Mesendoderm (in vitro differentiated cells): ENCODE measurements around the gene STUB1.
A peak's percentile ranks its signal among the peaks of the same experiment; 100 is the strongest.

ENCODE experiments used
- DNase-seq: peaks from one replicate; pipeline ENCODE4 v3.0.0; 2013
- H2AK5ac ChIP-seq: 2 replicates; pipeline ENCODE4 v1.6.1; 2013; ENCODE audit warnings: low read length, inconsistent platforms
- H2BK120ac ChIP-seq: 2 replicates; pipeline ENCODE4 v1.6.1; 2013; ENCODE audit warnings: low read depth, mild to moderate bottlenecking, low read length, moderate library complexity, mixed read lengths
- H2BK15ac ChIP-seq: replicated peaks from 2 replicates; pipeline ENCODE4 v1.6.1; 2013; ENCODE audit warnings: low read depth, mild to moderate bottlenecking, moderate library complexity
- H2BK5ac ChIP-seq: 2 replicates; pipeline ENCODE4 v1.6.1; 2013; ENCODE audit warnings: low read length, inconsistent platforms
- H3K18ac ChIP-seq: 2 replicates; pipeline ENCODE4 v1.6.1; 2013; ENCODE audit warnings: mild to moderate bottlenecking, low read length, mixed read lengths
- H3K23ac ChIP-seq: one replicate; pipeline ENCODE4 v1.6.1; 2013; ENCODE audit warnings: low read length
- H3K27ac ChIP-seq: 2 replicates; pipeline ENCODE4 v1.5.1; 2013; ENCODE audit warnings: low read depth, mild to moderate bottlenecking, inconsistent platforms, low read length, moderate library complexity
- H3K27me3 ChIP-seq: 2 replicates; pipeline ENCODE4 v1.6.1; 2013; ENCODE audit warnings: low read length, control low read depth, mild to moderate bottlenecking, inconsistent platforms; ENCODE audit not compliant: insufficient read depth, poor library complexity
- H3K36me3 ChIP-seq: 2 replicates; pipeline ENCODE4 v1.6.1; 2013; ENCODE audit warnings: low read length, inconsistent platforms; ENCODE audit not compliant: control insufficient read depth, insufficient read depth
- H3K4ac ChIP-seq: one replicate; pipeline ENCODE4 v1.6.1; 2013; ENCODE audit warnings: low read depth, mild to moderate bottlenecking, low read length, moderate library complexity
- H3K4me1 ChIP-seq: 2 replicates; pipeline ENCODE4 v1.6.1; 2013; ENCODE audit warnings: low read depth, low read length, inconsistent platforms; ENCODE audit not compliant: control insufficient read depth
- H3K4me2 ChIP-seq: 2 replicates; pipeline ENCODE4 v1.6.1; 2013; ENCODE audit warnings: low read length
- H3K4me3 ChIP-seq: 2 replicates; pipeline ENCODE4 v1.5.1; 2013; ENCODE audit warnings: mild to moderate bottlenecking, low read length
- H3K56ac ChIP-seq: one replicate; pipeline ENCODE4 v1.6.1; 2013; ENCODE audit warnings: low read length
- H3K79me1 ChIP-seq: 2 replicates; pipeline ENCODE4 v1.6.1; 2013; ENCODE audit warnings: low read length, inconsistent platforms
- H3K79me2 ChIP-seq: 2 replicates; pipeline ENCODE4 v1.6.1; 2013; ENCODE audit warnings: mild to moderate bottlenecking, low read length; ENCODE audit not compliant: control insufficient read depth, insufficient read depth
- H3K9ac ChIP-seq: 2 replicates; pipeline ENCODE4 v1.6.1; 2013; ENCODE audit warnings: low read length, inconsistent platforms
- H4K5ac ChIP-seq: one replicate; pipeline ENCODE4 v1.6.1; 2013; ENCODE audit warnings: low read length
- H4K8ac ChIP-seq: one replicate; pipeline ENCODE4 v1.6.1; 2013; ENCODE audit warnings: low read depth, mild to moderate bottlenecking, control low read depth, low read length, moderate library complexity
- WGBS: extraction: QIAGEN DNeasy Blood & Tissue Kit; methylation state at CpG from one replicate; pipeline ENCODE4 v1.1.7; 2013; ENCODE audit warnings: low lambda C conversion rate, missing lambda C conversion rate; ENCODE audit not compliant: insufficient coverage; ENCODE audit errors: extremely low coverage; 5-methylcytosine and 5-hydroxymethylcytosine counted together

The STUB1 gene

GRCh38 chr16:648071-648780 lies 32.0 kb upstream of the STUB1 start:
- Histone ChIP-seq H3K27ac (no peak overlapping the region), H3K4ac (no peak overlapping the region), H3K18ac (no peak overlapping the region), H2BK15ac (no peak overlapping the region), H3K9ac (peak overlapping the region; percentile 93), H3K4me1 (no peaks in the 10 kb centered on the region), H3K4me2 (peak overlapping the region; percentile 93), H3K36me3 (no peaks in the 10 kb centered on the region), H3K23ac (no peak overlapping the region), H3K4me3 (peak overlapping the region; percentile 80), H3K79me1 (no peaks in the 10 kb centered on the region), H2BK5ac (no peak overlapping the region), H3K27me3 (no peaks in the 10 kb centered on the region), H2BK120ac (no peak overlapping the region), H2AK5ac (peak overlapping the region; percentile 43), H3K56ac (peak overlapping the region; percentile 93), H3K79me2 (no peaks in the 10 kb centered on the region), H4K8ac (no peak overlapping the region), H4K5ac (no peak overlapping the region)
- no peak for DNase-seq
- no CpG with 5 or more reads among the region's 24 CpGs for WGBS

GRCh38 chr16:648781-649589 lies 31.2 kb upstream of the STUB1 start, which contains the start of gene WDR90:
WDR90 (plus strand) TSS chr16:649365; CDS start chr16:649417, 52 bp downstream.
- Histone ChIP-seq H3K79me1 (no peaks in the 10 kb centered on the region), H4K8ac (peak within 1 kb of the TSS; percentile 16), H2AK5ac (peak within 1 kb of the TSS; percentile 43), H3K4me1 (no peaks in the 10 kb centered on the region), H3K36me3 (no peaks in the 10 kb centered on the region), H3K79me2 (no peaks in the 10 kb centered on the region), H3K4ac (peak within 1 kb of the TSS; percentile 11), H3K4me3 (peak within 1 kb of the TSS; percentile 80), H2BK15ac (no peak within 1 kb of the TSS), H4K5ac (no peak within 1 kb of the TSS), H2BK5ac (no peak within 1 kb of the TSS), H2BK120ac (no peak within 1 kb of the TSS), H3K4me2 (peak within 1 kb of the TSS; percentile 93), H3K56ac (peak within 1 kb of the TSS; percentile 93), H3K18ac (peak within 1 kb of the TSS; percentile 35), H3K23ac (peak within 1 kb of the TSS; percentile 66), H3K9ac (peak within 1 kb of the TSS; percentile 93), H3K27ac (peak within 1 kb of the TSS; percentile 39), H3K27me3 (no peaks in the 10 kb centered on the region)
- DNase-seq: peak; percentile 95
- no CpG with 5 or more reads among the region's 91 CpGs for WGBS

GRCh38 chr16:649631-650030 lies 30.6 kb upstream of the STUB1 start:
- Histone ChIP-seq H4K8ac (peak overlapping the region; percentile 16), H3K4me1 (no peaks in the 10 kb centered on the region), H2AK5ac (no peak overlapping the region), H3K27ac (no peak overlapping the region), H2BK5ac (no peak overlapping the region), H3K4me2 (peak overlapping the region; percentile 67), H3K36me3 (no peaks in the 10 kb centered on the region), H3K56ac (peak overlapping the region; percentile 83), H3K79me2 (no peaks in the 10 kb centered on the region), H4K5ac (no peak overlapping the region), H3K23ac (no peak overlapping the region), H2BK15ac (no peak overlapping the region), H3K4ac (peak overlapping the region; percentile 11), H3K9ac (peak overlapping the region; percentile 80), H2BK120ac (no peak overlapping the region), H3K27me3 (no peaks in the 10 kb centered on the region), H3K4me3 (peak overlapping the region; percentile 43), H3K79me1 (no peaks in the 10 kb centered on the region), H3K18ac (peak overlapping the region; percentile 8)
- no peak for DNase-seq
- no CpG with 5 or more reads among the region's 44 CpGs for WGBS

- Histone ChIP-seq H2BK15ac (no peak overlapping the region), H3K36me3 (no peaks in the 10 kb centered on the region), H3K4me3 (no peak overlapping the region), H3K23ac (no peak overlapping the region), H3K27ac (no peak overlapping the region), H3K79me2 (no peaks in the 10 kb centered on the region), H3K56ac (no peak overlapping the region), H3K4me2 (no peak overlapping the region), H4K5ac (no peak overlapping the region), H3K9ac (no peak overlapping the region), H2AK5ac (no peak overlapping the region), H4K8ac (no peak overlapping the region), H3K4ac (no peak overlapping the region), H3K27me3 (no peaks in the 10 kb centered on the region), H3K4me1 (no peaks in the 10 kb centered on the region), H2BK120ac (no peak overlapping the region), H3K79me1 (no peaks in the 10 kb centered on the region), H3K18ac (no peak overlapping the region), H2BK5ac (no peak overlapping the region)
- no CpG with 5 or more reads among the region's 22 CpGs for WGBS
- DNase-seq: no peak
These were observed 28.4 kb upstream of the STUB1 start for GRCh38 chr16:651844-652243.

GRCh38 chr16:652454-653305 lies 27.5 kb upstream of the STUB1 start:
- Histone ChIP-seq H2BK15ac (no peak overlapping the region), H3K27me3 (no peaks in the 10 kb centered on the region), H4K8ac (no peak overlapping the region), H2BK5ac (no peak overlapping the region), H3K4me1 (no peaks in the 10 kb centered on the region), H3K4ac (no peak overlapping the region), H3K4me2 (no peak overlapping the region), H3K9ac (no peak overlapping the region), H3K4me3 (no peak overlapping the region), H3K23ac (no peak overlapping the region), H3K18ac (no peak overlapping the region), H3K36me3 (no peaks in the 10 kb centered on the region), H3K56ac (no peak overlapping the region), H3K79me1 (no peaks in the 10 kb centered on the region), H3K79me2 (no peaks in the 10 kb centered on the region), H4K5ac (no peak overlapping the region), H3K27ac (no peak overlapping the region), H2BK120ac (no peak overlapping the region), H2AK5ac (no peak overlapping the region)
- DNase-seq: no peak
- WGBS: no CpG with 5 or more reads among the region's 28 CpGs
